Measurements from ENCODE around the gene CNIH3.
"Not testable (repeated sequence)": the region's sequence is repeated elsewhere in the genome, so short reads cannot be mapped to it uniquely, and the experiment has no call there.

The CNIH3 gene

GRCh38 chr1:224644553-224645154, 28.5 kb downstream of the CNIH3 start:
- peak; percentile 21 to 49 for DNase-seq

- DNase-seq: no peak
These were observed 31.3 kb downstream of the CNIH3 start for GRCh38 chr1:224647449-224647848.

GRCh38 chr1:224650290-224650689, 34.2 kb downstream of the CNIH3 start:
- DNase-seq: no peak

- DNase-seq: no peak
These were observed 35.1 kb downstream of the CNIH3 start for GRCh38 chr1:224651188-224651587.

GRCh38 chr1:224656392-224656791, 40.3 kb downstream of the CNIH3 start:
- DNase-seq: no peak

- no peak for DNase-seq
These were observed 44.0 kb downstream of the CNIH3 start for GRCh38 chr1:224660074-224660473.

- DNase-seq: no peak
These were observed 46.8 kb downstream of the CNIH3 start for GRCh38 chr1:224662870-224663269.

GRCh38 chr1:224665016-224665415, 48.9 kb downstream of the CNIH3 start:
- no peak for DNase-seq

- DNase-seq: no peak
These were observed 50.0 kb downstream of the CNIH3 start for GRCh38 chr1:224666078-224666477.

- no peak for DNase-seq
These were observed 50.8 kb downstream of the CNIH3 start for GRCh38 chr1:224666913-224667312.

GRCh38 chr1:224668984-224669383, 52.9 kb downstream of the CNIH3 start:
- DNase-seq: peak; percentile 20 to 71

GRCh38 chr1:224669403-224669802, 53.3 kb downstream of the CNIH3 start:
- no peak for DNase-seq

GRCh38 chr1:224670506-224670905, 54.4 kb downstream of the CNIH3 start:
- DNase-seq: no peak

GRCh38 chr1:224671076-224671475, 55.0 kb downstream of the CNIH3 start:
- no peak for DNase-seq

GRCh38 chr1:224673141-224673540, 57.0 kb downstream of the CNIH3 start:
- DNase-seq: no peak

GRCh38 chr1:224675590-224675989, 59.5 kb downstream of the CNIH3 start:
- DNase-seq: no peak

- no peak for DNase-seq
These were observed 60.4 kb downstream of the CNIH3 start for GRCh38 chr1:224676551-224676950.

- no peak for DNase-seq
These were observed 62.1 kb downstream of the CNIH3 start for GRCh38 chr1:224678168-224678567.

- no peak for DNase-seq
These were observed 63.5 kb downstream of the CNIH3 start for GRCh38 chr1:224679606-224680005.

GRCh38 chr1:224681816-224682215, 65.7 kb downstream of the CNIH3 start:
- no peak for DNase-seq

GRCh38 chr1:224683936-224684335, 67.8 kb downstream of the CNIH3 start:
- no peak for DNase-seq

GRCh38 chr1:224684979-224685425, 68.9 kb downstream of the CNIH3 start:
- no peak for DNase-seq

- DNase-seq: not testable (repeated sequence)
These were observed 70.0 kb downstream of the CNIH3 start for GRCh38 chr1:224686140-224686539.

GRCh38 chr1:224687465-224687864, 71.3 kb downstream of the CNIH3 start:
- no peak for DNase-seq

GRCh38 chr1:224689374-224689773, 73.3 kb downstream of the CNIH3 start:
- no peak for DNase-seq

All from NCI-H2081 (cell line).